ENCODE data around the gene SMDT1.
"Not testable (repeated sequence)": the region's sequence is repeated elsewhere in the genome, so short reads cannot be mapped to it uniquely, and the experiment has no call there.

SMDT1 gene

DNA sequence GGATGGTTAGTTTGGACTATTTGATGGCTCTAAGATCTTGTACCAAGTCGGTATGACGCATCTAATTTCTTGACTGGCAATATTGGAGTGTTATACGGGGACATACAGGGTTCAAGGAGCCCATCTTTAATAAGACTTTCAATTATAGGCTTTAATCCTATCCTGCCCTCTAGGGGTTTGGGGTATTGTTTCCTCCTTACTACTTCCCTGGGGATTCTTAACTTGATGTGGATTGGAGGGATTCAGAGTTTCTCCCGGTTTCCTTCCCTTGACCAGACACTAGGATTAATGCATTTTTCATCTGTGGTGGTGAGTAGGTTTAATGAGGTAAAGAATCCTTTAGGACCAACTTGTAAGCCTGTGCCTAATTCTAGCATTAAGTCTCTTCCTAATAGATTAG lies 32.3 kb downstream of the SMDT1 start:
- DNase-seq (ENCODE audit: low read depth), result no peak

DNA sequence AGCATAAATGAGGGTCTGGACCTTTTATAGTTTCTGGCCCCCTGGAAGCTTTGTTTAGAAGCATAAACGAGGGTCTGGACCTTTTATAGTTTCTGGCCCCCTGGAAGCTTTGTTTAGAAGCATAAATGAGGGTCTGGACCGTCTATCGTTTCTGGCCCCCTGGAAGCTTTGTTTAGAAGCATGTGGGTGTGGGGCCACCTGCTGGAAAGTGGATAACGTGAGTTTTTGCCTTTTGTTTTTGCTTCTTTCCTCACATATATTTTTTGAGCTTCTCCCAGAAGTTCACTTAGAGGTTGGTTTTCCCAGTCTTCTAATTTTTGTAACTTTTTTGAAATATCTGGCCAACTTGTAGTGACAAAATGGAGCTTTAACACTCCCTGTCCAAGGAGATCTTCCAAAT lies 33.3 kb downstream of the SMDT1 start:
- DNase-seq (ENCODE audit: low read depth), result not testable (repeated sequence)

DNA sequence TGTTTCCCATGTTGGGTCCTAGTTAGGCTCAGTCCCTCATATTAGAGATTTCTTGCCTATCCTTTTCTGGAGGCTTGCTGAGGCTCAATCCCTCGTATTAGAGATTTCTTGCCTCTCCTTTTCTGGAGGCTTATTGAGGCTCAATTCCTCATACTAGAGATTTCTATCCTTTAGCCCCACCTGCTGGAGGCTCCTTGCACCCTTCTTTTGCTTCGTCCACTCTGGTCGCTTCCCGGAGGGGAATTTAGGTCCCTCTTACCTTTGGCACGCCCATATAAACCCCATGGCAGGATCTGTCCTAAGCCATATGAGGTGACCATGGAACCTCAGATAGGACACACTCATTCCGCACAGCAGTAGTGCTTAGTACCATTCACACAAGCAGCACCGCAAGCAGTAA lies 35.2 kb downstream of the SMDT1 start:
- DNase-seq (ENCODE audit: low read depth), result no peak

DNA sequence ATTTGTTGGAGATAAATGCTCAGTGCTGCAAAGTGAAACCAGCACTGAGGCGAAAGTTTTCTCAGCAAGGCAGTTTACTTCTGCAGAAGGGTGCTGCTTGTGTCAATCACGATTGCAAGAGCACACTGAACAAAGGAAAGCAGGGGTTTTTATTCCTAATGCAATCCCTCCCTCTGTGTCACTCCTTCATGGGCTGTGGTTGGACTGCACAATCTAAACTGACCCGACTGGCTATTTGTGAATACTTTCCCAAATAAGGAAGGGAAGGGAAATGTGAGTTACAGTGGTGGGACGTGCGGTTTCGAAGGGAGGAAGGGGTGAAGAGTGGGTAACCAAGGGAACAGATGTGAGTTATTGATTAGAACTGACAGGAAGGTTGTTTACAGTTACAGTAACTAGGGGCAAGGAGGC lies 35.9 kb downstream of the SMDT1 start:
- not testable (repeated sequence) for DNase-seq (ENCODE audit: low read depth)

DNA sequence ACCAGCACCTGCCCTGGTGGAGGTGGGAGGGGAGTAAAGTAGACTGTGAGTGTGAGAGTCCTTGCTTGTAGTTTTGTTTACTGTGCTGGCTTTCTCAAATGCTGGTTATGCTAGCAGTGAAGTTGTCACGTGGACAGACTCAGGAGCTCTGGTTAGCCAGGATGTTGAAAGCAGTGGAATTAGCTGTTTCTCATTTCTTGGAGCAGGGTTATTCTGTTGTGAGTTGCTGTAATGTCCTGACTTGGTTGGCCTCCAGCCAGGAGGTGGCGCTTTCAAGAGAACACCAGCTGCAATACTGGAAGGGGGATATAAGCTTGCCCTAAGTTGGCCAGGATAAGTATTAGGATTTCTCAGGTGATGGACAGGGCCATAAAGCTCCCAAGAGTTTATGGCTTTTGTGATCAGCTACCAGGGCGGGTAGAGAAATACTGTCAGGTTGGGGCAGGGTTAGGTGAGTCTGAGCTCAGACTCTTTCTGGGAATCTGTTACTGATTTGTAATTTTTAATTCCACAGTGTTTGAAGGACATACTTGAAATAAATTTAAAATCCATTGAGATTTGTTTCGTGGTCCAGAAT lies 37.4 kb downstream of the SMDT1 start:
- DNase-seq (ENCODE audit: low read depth), result no peak

DNA sequence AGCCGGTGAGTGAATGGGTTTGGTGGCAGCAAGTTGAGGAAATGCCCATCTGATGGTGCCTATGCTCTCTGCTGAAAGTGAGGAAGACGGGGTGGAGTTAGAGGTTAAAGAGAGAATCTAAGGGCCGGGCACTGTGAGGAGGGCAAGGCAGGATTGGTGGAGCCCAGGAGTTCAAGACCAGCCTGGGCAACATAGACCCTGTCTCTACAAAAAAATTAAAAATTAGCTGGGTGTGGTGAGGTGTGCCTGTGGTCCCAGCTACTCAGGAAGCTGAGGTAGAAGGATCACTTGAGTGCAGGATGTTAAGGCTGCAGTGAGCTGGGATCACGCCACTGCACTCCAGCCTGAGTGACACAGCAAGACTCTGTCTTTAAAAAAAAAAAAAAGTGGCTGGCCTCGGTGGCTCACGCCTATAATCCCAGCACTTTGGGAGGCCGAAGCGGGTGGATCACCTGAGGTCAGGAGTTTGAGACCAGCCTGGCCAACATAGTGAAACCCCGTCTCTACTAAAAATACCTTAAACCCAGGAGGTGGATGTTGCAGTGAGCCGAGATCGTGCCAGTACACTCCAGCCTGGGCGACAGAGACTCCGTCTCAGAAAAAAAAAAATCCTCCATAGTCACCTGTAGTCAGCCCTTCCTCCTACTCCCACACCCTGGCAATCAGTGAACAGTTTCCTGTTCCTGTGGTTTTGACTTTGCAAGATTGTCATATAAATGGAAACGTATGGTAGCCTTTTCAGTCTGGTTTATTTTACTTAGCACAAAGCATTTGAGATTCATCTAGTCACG lies 40.9 kb downstream of the SMDT1 start:
- DNase-seq (ENCODE audit: low read depth), result peak; percentile 25

DNA sequence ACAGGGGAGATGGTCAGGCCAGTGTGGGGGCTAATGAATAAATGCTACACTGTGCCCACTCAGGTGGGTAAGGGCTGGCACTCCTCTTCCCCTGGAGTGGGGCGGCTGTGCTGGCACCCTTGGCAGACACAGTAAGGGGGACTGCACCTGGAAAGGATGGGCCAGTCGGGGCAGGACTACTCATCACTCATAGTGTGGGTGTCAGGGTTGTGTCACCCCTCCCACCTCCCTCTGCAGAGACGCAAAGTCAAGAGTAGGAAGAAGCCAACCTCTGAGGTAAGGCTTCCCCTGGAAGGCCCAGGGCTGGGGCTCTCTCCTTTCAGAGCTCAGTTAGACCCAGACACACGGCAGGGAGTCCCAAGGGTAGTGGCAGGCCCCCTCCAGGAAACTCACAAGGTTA lies 44.0 kb downstream of the SMDT1 start:
- not testable (repeated sequence) for DNase-seq (ENCODE audit: low read depth)

DNA sequence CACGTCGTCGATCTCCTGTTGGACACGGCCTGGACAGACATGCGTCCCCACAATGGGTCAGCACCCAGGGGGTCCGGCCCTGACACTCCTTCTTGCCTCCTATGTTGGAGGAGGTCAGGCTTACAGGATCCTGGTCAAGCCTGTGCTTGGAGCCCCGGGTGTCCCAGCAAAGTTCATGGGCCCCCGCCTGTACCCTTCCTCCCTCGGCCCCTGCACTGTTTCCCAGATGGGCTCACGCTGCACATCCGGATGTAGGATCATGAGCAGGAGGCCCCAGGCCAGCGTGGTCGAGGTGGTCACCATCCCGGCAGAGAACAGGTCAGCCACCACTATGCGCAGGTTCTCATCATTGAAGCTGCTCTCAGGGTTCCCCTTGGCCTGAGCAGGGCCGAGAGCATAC lies 48.1 kb downstream of the SMDT1 start:
- DNase-seq (ENCODE audit: low read depth), result no peak

DNA sequence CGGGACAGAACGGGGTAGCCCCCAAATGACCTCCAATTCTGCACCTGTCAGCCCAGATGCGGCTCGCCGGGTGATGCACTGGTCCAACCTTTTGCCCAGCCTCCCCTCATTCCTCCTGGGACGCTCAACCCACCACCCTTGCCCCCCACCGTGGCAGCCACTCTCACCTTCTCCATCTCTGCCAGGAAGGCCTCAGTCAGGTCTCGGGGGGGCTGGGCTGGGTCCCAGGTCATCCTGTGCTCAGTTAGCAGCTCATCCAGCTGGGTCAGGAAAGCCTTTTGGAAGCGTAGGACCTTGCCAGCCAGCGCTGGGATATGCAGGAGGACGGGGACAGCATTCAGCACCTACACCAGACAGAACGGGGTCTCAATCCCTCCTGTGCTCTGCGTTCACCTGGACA lies 48.5 kb downstream of the SMDT1 start:
- not testable (repeated sequence) for DNase-seq (ENCODE audit: low read depth)

DNA sequence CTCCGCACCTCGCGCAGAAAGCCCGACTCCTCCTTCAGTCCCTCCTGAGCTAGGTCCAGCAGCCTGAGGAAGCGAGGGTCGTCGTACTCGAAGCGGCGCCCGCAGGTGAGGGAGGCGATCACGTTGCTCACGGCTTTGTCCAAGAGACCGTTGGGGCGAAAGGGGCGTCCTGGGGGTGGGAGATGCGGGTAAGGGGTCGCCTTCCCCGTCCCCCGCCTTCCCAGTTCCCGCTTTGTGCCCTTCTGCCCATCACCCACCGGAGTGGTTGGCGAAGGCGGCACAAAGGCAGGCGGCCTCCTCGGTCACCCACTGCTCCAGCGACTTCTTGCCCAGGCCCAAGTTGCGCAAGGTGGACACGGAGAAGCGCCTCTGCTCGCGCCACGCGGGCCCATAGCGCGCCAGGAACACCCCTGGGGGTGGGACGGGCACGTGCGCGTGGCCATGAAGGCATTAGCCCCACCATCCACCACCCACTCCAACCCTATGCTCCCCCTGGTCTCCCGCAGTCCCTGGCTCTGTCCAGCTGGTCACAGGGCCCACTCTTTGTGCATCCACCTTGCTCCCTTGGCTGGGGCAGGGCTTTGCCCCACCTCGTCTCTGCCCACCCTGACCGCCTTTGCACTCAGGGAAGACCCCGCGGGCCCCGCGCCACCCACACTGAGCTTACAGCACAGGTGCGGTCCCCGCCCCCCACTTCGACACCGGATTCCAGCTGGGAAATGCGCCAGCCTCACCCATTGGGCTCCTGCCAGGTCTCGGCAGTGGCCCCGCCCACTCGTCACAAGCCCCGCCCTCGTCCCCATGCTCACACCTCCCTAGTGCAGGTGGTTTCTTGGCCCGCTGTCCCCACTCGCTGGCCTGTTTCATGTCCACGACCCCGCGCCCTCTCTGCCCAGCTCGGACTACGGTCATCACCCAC lies 49.5 kb downstream of the SMDT1 start:
- not testable (repeated sequence) for DNase-seq (ENCODE audit: low read depth)

DNA sequence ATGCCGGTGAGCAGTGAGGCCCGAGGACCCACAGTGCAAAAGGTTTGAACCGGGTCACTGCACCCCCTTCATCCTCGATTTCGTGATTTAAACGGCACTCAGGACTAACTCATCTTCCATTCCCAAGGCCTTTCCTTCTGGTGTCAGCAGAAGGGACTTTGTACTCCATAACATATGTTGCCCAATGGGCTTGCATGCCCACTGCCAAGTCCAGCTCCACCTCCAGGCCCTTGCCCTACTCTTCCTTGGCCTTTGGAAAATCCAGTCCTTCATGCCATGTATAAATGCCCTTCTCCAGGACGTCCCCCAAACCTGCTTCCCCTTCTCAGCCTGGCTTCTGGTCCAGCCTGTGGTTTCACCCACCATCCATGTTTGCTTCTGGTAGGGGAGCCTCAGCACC lies 50.7 kb downstream of the SMDT1 start:
- DNase-seq (ENCODE audit: low read depth), result not testable (repeated sequence)

DNA sequence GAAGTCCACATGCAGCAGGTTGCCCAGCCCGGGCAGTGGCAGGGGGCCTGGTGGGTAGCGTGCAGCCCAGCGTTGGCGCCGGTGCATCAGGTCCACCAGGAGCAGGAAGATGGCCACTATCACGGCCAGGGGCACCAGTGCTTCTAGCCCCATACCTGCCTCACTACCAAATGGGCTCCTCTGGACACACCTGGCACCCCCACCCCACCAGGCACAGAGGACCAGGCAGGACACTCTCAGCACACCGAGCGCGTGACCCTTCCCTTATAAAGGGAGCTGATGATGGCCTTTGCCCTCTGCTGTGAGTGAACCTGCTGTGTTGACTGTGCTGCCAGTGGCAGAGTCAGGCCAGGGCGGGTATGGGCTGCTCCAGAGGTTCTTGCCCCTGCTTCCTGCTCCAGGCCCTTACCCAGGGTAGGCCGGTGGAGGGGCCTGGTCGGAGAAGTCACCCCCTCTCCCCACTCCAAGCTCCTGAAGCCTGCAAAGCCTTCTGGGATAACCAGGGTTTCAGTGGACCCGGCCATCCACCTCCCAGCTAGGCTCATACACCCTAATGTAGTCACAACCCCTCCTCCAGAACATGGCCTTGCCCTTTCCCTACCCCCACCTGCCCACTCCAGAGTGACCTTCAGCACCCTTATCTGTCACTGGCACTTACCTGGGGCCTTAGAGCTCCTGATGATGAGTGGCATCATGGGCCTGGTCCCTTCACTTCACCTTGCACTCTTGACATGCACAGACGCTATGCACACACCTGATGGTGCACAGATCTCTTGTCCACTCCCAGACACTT lies 51.3 kb downstream of the SMDT1 start, which contains the start of gene CYP2D6:
Gene CYP2D6 (minus strand): TSS at position 172 of the 793 bp plus-strand sequence. CDS start 19 bp downstream, at position 153.
- not testable (repeated sequence) for DNase-seq (ENCODE audit: low read depth)

DNA sequence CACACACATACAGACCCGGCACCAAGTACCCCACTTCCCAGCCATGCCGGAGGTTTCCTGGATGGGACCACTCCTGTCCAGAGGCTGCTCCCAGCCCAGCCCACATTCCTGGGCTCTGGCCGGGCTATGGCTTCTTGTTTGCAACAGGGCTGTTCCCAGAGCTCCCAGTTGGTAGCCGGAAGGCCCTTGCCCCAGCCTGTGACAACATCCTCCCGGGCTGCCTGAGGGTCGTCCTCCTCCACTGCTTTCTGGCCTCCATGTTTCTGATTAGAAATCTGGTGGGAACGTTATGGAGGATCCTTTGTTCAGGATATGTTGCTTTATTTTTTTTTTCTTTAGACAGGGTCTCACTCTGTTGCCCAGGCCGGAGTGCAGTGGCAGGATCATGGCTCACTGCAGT lies 52.1 kb downstream of the SMDT1 start:
- no peak for DNase-seq (ENCODE audit: low read depth)

DNA sequence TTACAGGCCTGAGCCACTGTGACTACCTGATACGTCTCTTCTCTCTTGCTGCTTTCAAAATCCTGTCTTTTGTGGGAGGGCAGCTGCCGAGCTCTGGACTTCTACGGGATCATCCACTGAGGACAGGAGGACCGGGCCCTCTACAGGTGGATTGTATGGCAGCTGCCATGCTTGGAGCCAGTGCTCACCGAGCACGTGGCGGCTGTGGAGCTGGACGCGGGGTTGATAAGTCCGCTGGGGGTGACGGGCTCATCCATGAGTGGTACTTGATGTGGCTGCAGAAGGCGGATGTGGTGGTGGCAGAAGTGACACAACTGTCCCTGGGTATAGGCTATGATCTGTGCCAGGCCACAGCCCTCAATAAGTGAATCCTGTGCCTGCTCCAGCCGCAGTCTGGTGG lies 53.0 kb downstream of the SMDT1 start:
- no peak for DNase-seq (ENCODE audit: low read depth)
